GM06990 (cell line): ENCODE measurements around the gene LXN.

ENCODE experiments used
- DNase-seq: peaks from one replicate; pipeline ENCODE4 v3.0.0-alpha.2; 2011; ENCODE audit not compliant: insufficient read length; ENCODE audit errors: extremely low read depth
- H3K27me3 ChIP-seq: replicated peaks from 2 replicates; pipeline ENCODE4 v1.6.0; 2011; ENCODE audit warnings: low read length; ENCODE audit not compliant: control insufficient read depth, insufficient read depth
- H3K36me3 ChIP-seq: 2 replicates; pipeline ENCODE4 v1.5.1; 2011; ENCODE audit warnings: low read length; ENCODE audit not compliant: control insufficient read depth, insufficient read depth
- H3K4me3 ChIP-seq: replicated peaks from 2 replicates; pipeline ENCODE4 v1.5.1; 2011; ENCODE audit warnings: low read depth, mild to moderate bottlenecking, control low read depth, low read length
- TF ChIP-seq, protein P1 (sequence below): IDR thresholded peaks from 2 replicates; pipeline ENCODE4 v1.5.1; 2011; ENCODE audit warnings: low read length, control low read depth, mild to moderate bottlenecking, inconsistent platforms; ENCODE audit not compliant: insufficient read depth, poor library complexity, severe bottlenecking

The LXN gene

DNA sequence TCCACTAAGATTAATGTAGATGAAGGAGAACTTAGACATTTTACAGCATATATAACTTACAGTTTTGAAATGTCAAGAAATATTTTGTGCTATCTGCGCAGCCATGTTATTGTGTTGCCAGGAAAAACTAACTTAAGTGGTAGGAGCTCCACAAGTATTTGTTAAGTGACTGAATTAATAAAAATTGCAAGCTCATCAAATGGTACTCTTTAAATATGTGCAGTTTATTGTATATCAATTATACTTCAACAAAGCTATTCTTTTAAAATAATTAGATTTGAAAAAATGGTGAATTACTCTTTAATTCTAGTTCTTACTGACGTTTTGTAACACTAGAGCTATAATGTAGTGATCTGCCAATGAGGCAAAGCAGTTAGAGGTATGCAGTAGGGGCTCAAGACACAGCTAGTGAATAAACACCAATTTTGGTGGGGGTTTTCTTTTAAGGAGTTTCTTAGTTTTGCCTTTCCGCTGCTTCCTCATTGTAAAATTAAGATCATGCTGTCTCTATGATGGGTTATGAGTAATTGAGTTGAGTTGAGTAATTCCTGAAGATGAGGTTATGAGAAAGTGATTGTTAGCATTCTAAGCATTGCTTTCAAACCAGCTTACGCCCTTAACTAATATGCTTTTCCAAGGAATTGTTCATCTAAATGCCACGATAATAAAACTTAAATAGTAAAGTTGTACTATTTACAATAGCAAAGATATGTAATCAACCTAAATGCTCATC is 10.9 kb upstream of the LXN start:
- H3K4me3 ChIP-seq, result no peak overlapping the region
- H3K36me3 ChIP-seq, result no peaks in the 10 kb centered on the region
- TF ChIP-seq, protein P1, sequence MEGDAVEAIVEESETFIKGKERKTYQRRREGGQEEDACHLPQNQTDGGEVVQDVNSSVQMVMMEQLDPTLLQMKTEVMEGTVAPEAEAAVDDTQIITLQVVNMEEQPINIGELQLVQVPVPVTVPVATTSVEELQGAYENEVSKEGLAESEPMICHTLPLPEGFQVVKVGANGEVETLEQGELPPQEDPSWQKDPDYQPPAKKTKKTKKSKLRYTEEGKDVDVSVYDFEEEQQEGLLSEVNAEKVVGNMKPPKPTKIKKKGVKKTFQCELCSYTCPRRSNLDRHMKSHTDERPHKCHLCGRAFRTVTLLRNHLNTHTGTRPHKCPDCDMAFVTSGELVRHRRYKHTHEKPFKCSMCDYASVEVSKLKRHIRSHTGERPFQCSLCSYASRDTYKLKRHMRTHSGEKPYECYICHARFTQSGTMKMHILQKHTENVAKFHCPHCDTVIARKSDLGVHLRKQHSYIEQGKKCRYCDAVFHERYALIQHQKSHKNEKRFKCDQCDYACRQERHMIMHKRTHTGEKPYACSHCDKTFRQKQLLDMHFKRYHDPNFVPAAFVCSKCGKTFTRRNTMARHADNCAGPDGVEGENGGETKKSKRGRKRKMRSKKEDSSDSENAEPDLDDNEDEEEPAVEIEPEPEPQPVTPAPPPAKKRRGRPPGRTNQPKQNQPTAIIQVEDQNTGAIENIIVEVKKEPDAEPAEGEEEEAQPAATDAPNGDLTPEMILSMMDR, result no peak
- no peak for DNase-seq
- H3K27me3 ChIP-seq, result no peaks in the 10 kb centered on the region

DNA sequence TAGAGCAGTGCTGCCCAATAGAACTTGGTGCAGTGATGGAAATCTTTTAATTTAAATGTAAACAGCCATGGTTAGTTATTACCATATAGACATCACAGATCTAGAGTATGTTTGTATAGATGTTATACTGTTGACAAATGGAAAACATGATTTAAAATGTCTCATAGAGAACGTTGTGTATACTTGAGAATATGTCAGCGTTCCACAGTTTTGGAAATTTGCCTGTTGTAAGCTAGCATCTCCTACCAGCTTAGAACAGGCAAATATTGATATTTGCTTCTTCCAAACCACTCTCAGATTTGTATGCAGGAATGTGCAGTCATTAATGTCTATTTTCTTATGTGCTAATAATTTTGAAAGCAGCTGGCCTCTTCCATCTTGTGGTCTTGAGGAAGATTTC is 8.4 kb upstream of the LXN start:
- Histone ChIP-seq H3K36me3 (no peaks in the 10 kb centered on the region), H3K27me3 (no peaks in the 10 kb centered on the region), H3K4me3 (no peak overlapping the region)
- TF ChIP-seq, protein P1, result no peak
- DNase-seq, result no peak

DNA sequence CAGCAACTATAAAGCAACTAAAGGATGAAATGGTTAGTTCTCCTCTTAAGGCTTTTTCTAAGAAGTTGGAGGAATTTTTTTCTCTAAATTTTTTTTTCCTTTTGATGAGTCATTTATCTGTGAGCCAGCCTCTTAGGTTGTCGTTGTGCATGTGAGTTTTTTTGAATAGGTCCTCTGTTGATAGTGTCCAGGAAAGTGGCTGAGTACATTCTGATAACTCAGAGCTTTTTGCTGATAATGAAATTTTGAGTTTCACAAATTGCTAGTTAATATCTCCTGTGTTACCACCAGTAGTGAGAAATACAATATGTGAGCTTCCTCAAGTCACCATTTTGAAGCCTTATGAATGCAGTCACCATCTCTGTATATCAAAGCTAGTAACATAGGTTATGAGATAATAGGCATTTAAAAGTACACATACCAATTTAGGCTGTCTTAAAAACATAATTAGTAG is 7.1 kb upstream of the LXN start:
- Histone ChIP-seq H3K27me3 (no peaks in the 10 kb centered on the region), H3K36me3 (no peaks in the 10 kb centered on the region), H3K4me3 (no peak overlapping the region)
- TF ChIP-seq, protein P1, result no peak
- no peak for DNase-seq

DNA sequence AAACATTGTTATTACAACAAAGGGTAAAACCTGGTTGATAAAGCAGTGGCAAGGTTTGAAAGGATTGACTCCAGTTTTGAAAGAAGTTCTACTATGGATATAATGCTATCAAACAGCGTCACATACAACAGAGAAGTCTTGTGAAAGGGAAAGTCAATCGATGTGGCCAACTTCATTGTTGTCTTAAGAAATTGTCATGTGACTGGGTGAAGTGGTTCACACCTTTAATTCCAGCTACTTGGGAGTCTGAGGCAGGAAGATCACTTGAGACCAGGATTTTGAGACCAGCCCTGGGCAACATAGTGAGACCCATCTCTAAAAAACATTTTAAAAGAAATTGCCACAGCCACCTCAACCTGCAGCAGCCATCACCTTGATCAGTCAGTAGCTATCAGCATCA is 6.2 kb upstream of the LXN start:
- DNase-seq, result no peak
- Histone ChIP-seq H3K4me3 (no peak overlapping the region), H3K36me3 (no peaks in the 10 kb centered on the region)

DNA sequence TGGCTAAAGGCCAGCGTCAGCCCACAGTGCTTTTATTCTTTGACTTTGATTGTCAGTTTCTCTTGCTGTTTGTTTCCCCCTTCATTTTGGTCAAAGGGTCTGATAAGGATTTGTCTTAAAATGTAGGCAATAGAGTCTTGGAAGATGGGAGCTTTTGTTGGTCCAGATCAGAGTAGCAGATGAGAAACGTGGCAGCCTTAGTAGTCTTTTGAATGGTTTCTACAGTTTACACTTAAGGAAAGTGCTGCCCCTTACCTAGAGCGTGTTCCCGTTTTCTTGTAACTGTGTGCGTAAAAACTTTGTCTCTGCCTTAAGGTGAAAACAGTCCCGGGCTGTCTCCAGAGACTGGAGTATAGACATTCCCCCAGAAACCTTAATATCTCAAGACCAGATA is 630 bp downstream of the LXN start:
- Histone ChIP-seq H3K27me3 (no peaks in the 10 kb centered on the region), H3K4me3 (peak overlapping the region; percentile 62), H3K36me3 (peaks cover 3% of the 10 kb centered on the region)
- TF ChIP-seq, protein P1, result no peak
- DNase-seq, result no peak

More for the DNA sequence above, 6.2 kb upstream of the LXN start:
- no peaks in the 10 kb centered on the region for H3K27me3 ChIP-seq
- TF ChIP-seq, protein P1, result no peak
